ENCODE data around the gene UBB. TPM values are rescaled to one million over a fixed set of nuclear protein-coding genes. Genes with fewer than 3 reads are reported as not detected.
A peak's percentile ranks its signal among the peaks of the same experiment; 100 is the strongest.

Gene UBB
- total RNA-seq, 1 experiment from 2014 or later, result 2,378 TPM

DNA sequence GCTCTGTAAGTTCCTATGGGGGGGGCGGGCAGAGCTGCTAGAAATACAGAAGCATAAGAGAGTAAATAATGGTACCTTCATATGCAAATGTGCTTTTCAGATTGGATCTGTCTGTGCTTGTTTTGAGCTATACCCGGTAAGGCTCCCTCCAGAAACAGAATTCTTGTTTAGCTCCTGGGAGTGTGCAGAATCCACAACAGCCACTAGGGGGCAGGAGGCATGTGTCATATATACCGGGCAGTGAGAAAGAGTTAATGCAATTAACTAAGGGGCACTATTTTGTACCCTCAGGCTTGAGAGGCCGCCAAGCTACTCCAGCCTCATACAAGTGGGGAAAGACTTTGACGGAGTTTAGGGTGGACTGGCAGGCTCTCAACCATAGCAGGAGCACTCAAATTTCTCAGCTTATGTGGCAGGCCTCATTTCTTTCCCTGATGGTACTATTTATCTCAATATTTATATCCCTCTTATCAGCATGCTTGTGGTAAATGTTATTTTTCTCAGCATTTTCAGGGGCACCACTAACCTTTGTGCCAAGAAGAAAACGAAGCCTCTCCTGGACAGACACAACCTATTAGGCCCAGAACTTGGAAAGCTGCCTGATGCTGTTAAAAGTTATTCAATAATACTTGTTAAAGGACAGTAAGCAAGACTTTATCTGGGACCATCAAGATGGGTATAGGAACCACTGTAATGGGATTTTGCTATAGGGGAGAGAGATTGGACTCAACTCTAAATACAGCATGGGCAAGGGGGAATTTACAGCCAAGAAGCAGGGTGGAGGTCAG, 16.9 kb upstream of the UBB start:
- Histone ChIP-seq H3K9me2 (ENCODE audit: insufficient read depth) (no peaks in the 10 kb centered on the region), H3K9ac (ENCODE audit: low read length) (no peak overlapping the region), H3K4me2 (ENCODE audit: low read length) (no peak overlapping the region), H3K79me2 (ENCODE audit: insufficient read depth, low read length) (no peaks in the 10 kb centered on the region), H3K4me3 (replicated peaks in 1 of 2; ENCODE audit: low read depth in 1 of 2, low read length in 2 of 2) (no peak overlapping the region), H4K20me1 (ENCODE audit: insufficient read depth) (no peaks in the 10 kb centered on the region), H3K9me3 (ENCODE audit: control insufficient read depth in 1 of 2, insufficient read depth in 1 of 2, low read depth in 1 of 2, low read length in 2 of 2) (no peaks in the 10 kb centered on the region), H3K36me3 (ENCODE audit: control insufficient read depth in 1 of 2, insufficient read depth in 2 of 2, low read length in 2 of 2) (no peaks in the 10 kb centered on the region), H3K27me3 (ENCODE audit: insufficient read depth, low read length) (no peaks in the 10 kb centered on the region), H2AFZ (ENCODE audit: low read depth, low read length, poor library complexity, severe bottlenecking) (peak overlapping the region; percentile 75), H3K27ac (ENCODE audit: low read depth, low read length) (no peak overlapping the region), H3K4me1 (ENCODE audit: control insufficient read depth in 1 of 2, insufficient read depth in 2 of 2, low read length in 2 of 2) (peaks cover 4 to 8% of the 10 kb centered on the region in 2 experiments; a peak in 2 of 4 replicates)
- intact Hi-C loops (cut with micrococcal nuclease), result loop anchor here (2.0 kb wide), 1 partner anchor 157 kb away; no protein-coding TSS in a partner anchor
- TF ChIP-seq CTCF (IDR thresholded peaks at IDR 0.05 in 2 of 3, conservative IDR thresholded peaks at IDR 0.05 in 1 of 3; ENCODE audit: borderline replicate concordance in 1 of 3, insufficient read depth in 1 of 3, low read depth in 2 of 3, low read length in 2 of 3) (peak; percentile 92 to 97 (median 96)), ELF1 (IDR thresholded peaks at IDR 0.05; ENCODE audit: borderline replicate concordance, low read depth) (no peak), SRF (IDR thresholded peaks at IDR 0.05; ENCODE audit: low read depth) (no peak), SIN3A (IDR thresholded peaks at IDR 0.05; ENCODE audit: low read depth) (no peak), RAD21 (IDR thresholded peaks at IDR 0.05; ENCODE audit: low read depth) (peak; percentile 85), CBX3 (IDR thresholded peaks at IDR 0.05; ENCODE audit: low read depth) (peak; percentile 69; the same call in 1 of the 2 replicates)
- TF ChIP-seq, protein P1, sequence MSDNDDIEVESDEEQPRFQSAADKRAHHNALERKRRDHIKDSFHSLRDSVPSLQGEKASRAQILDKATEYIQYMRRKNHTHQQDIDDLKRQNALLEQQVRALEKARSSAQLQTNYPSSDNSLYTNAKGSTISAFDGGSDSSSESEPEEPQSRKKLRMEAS (IDR thresholded peaks at IDR 0.05), result peak; percentile 41; the same call in 1 of the 2 replicates
- peak; percentile 72 for DNase-seq (ENCODE audit: low read depth, low spot score)
- ATAC-seq, result peak; percentile 97
- POLR2A ChIA-PET, result interaction anchor here (0.6 to 2.0 kb wide), 8 partner anchors 12 to 148 kb away, joined by 3 to 11 read pairs (median 6); partner anchors contain the start of genes NCOR1 and UBB
- BruUV-seq (replicated peaks), result no TSS peak
- CTCF ChIA-PET, result interaction anchor here (0.6 to 3.0 kb wide), 22 partner anchors 9 to 157 kb away, joined by 3 to 31 read pairs (median 4); partner anchors contain the start of gene CENPV
- RAD21 ChIA-PET (ENCODE audit: low non-redundant PET in 1 of 2, low total read pairs in 2 of 2, uncharacterized antibody in 2 of 2, unreplicated experiment in 2 of 2), result interaction anchor here in 1 of 2 experiments (0.5 to 1.0 kb wide), 2 partner anchors 77 to 157 kb away, joined by 3 to 6 read pairs; no protein-coding TSS in a partner anchor
